HEK293 (cell line): ENCODE results near the gene TMEM239.

Experiments
- CTCF ChIA-PET: fragments of 350-600 bp; formaldehyde crosslinking; extraction: SDS; loops from one replicate; lab custom pipeline; 2021; ENCODE audit warnings: antibody characterized with exemption; lab: Yijun Ruan, JAX
- POLR2A ChIA-PET: fragments of 300-600 bp; formaldehyde crosslinking; extraction: SDS; loops from one replicate; lab custom pipeline; 2020; ENCODE audit warnings: antibody characterized with exemption, inconsistent platforms; lab: Yijun Ruan, JAX
- H3K27ac ChIP-seq: fragments of 200-500 bp; sonication (Bioruptor generic); 2 replicates; pipeline ENCODE4 v1.5.1; 2014; ENCODE audit warnings: low read depth, low read length, control low read depth, inconsistent platforms; ENCODE audit errors: extremely low read depth
- H3K36me3 ChIP-seq, 2 experiments: fragments of 200-500 bp in 1 of 2; sonication (Bioruptor generic) in 1 of 2; 1 replicate in 1 of 2; 2 replicates in 1 of 2; pipeline ENCODE4 v1.5.1; 2014 to 2017; ENCODE audit warnings: inconsistent platforms in 2 of 2, low read length in 2 of 2; ENCODE audit not compliant: control insufficient read depth in 2 of 2, insufficient read depth in 1 of 2
- H3K4me1 ChIP-seq: fragments of 200-500 bp; sonication (Bioruptor generic); 2 replicates; pipeline ENCODE4 v1.5.1; 2014; ENCODE audit warnings: mild to moderate bottlenecking, low read length, inconsistent platforms; ENCODE audit not compliant: control insufficient read depth, insufficient read depth
- H3K4me3 ChIP-seq: 2 replicates; pipeline ENCODE4 v1.5.1; 2011; ENCODE audit warnings: low read depth, mild to moderate bottlenecking, control low read depth, low read length, moderate library complexity
- H3K9me3 ChIP-seq: fragments of 200-500 bp; sonication (Bioruptor generic); 2 replicates; pipeline ENCODE4 v1.5.1; 2014; ENCODE audit warnings: low read depth, low read length, inconsistent platforms; ENCODE audit not compliant: control insufficient read depth, insufficient read depth
- PATZ1 ChIP-seq: fragments of 450-650 bp; formaldehyde crosslinking; IDR thresholded peaks from 2 replicates; pipeline ENCODE4 v1.5.1; 2016; ENCODE audit warnings: missing biosample characterization, missing genetic modification characterization
- REST ChIP-seq: fragments of 450-650 bp; formaldehyde crosslinking; IDR thresholded peaks from 2 replicates; pipeline ENCODE4 v1.5.1; 2016; ENCODE audit warnings: missing biosample characterization, missing genetic modification characterization
- SP2 ChIP-seq: fragments of 450-650 bp; formaldehyde crosslinking; IDR thresholded peaks from 2 replicates; pipeline ENCODE4 v1.5.1; 2016; ENCODE audit warnings: missing biosample characterization, missing genetic modification characterization
- ZBTB8A ChIP-seq: fragments of 450-650 bp; formaldehyde crosslinking; IDR thresholded peaks from 2 replicates; pipeline ENCODE4 v1.5.1; 2016; ENCODE audit warnings: missing biosample characterization, missing genetic modification characterization
- ZNF146 ChIP-seq: fragments of 450-650 bp; formaldehyde crosslinking; IDR thresholded peaks from 2 replicates; pipeline ENCODE4 v1.5.1; 2016; ENCODE audit warnings: missing biosample characterization, missing genetic modification characterization
- ZNF292 ChIP-seq: fragments of 450-650 bp; formaldehyde crosslinking; IDR thresholded peaks from 2 replicates; pipeline ENCODE4 v1.5.1; 2016; ENCODE audit warnings: low read depth, missing biosample characterization, missing genetic modification characterization, borderline replicate concordance
- ZNF398 ChIP-seq: fragments of 450-650 bp; formaldehyde crosslinking; IDR thresholded peaks from 2 replicates; pipeline ENCODE4 v1.5.1; 2017; ENCODE audit warnings: missing biosample characterization, missing genetic modification characterization
- ZNF555 ChIP-seq: fragments of 450-650 bp; formaldehyde crosslinking; conservative IDR thresholded peaks from 2 replicates; pipeline ENCODE4 v1.5.1; 2017; ENCODE audit warnings: missing biosample characterization, mild to moderate bottlenecking, missing genetic modification characterization, inconsistent platforms
- ZNF776 ChIP-seq: fragments of 450-650 bp; formaldehyde crosslinking; IDR thresholded peaks from 2 replicates; pipeline ENCODE4 v1.5.0; 2017; ENCODE audit warnings: missing biosample characterization, missing genetic modification characterization, borderline replicate concordance
- ZSCAN16 ChIP-seq: fragments of 450-650 bp; formaldehyde crosslinking; IDR thresholded peaks from 2 replicates; pipeline ENCODE4 v1.5.1; 2016; ENCODE audit warnings: missing biosample characterization, missing genetic modification characterization
- TF ChIP-seq, protein P1 (sequence below): fragments of 450-650 bp; formaldehyde crosslinking; optimal IDR thresholded peaks from 2 replicates; pipeline ENCODE3; 2016; ENCODE audit warnings: missing biosample characterization, mild to moderate bottlenecking, missing genetic modification characterization
- TF ChIP-seq, protein P2 (sequence below): fragments of 450-650 bp; formaldehyde crosslinking; conservative IDR thresholded peaks from 2 replicates; pipeline ENCODE4 v1.5.1; 2016; ENCODE audit warnings: low read depth, missing biosample characterization, missing genetic modification characterization
- TF ChIP-seq, protein P3 (sequence below): fragments of 450-650 bp; formaldehyde crosslinking; conservative IDR thresholded peaks from 2 replicates; pipeline ENCODE4 v1.5.1; 2016; ENCODE audit warnings: low read depth, missing biosample characterization, missing genetic modification characterization

The TMEM239 gene

GRCh38 chr20:2838170-2838797 is 22.1 kb downstream of the TMEM239 start:
- Histone ChIP-seq H3K9me3 (no peaks in the 10 kb centered on the region), H3K27ac (no peak overlapping the region), H3K4me3 (no peak overlapping the region), H3K36me3 (peaks cover 6 to 55% of the 10 kb centered on the region in 2 experiments; a peak in 2 of 3 replicates), H3K4me1 (peaks cover 6% of the 10 kb centered on the region; the same call in 1 of the 2 replicates)
- TF ChIP-seq ZNF776 (no peak), ZNF292 (no peak), ZNF146 (no peak), SP2 (tag by site-specific recombination) (no peak), REST (tag by site-specific recombination) (no peak), ZNF555 (no peak), ZNF398 (tag by site-specific recombination) (no peak), ZBTB8A (tag by site-specific recombination) (no peak), PATZ1 (tag by site-specific recombination) (no peak), ZSCAN16 (tag by site-specific recombination) (no peak)
- TF ChIP-seq, protein P1, sequence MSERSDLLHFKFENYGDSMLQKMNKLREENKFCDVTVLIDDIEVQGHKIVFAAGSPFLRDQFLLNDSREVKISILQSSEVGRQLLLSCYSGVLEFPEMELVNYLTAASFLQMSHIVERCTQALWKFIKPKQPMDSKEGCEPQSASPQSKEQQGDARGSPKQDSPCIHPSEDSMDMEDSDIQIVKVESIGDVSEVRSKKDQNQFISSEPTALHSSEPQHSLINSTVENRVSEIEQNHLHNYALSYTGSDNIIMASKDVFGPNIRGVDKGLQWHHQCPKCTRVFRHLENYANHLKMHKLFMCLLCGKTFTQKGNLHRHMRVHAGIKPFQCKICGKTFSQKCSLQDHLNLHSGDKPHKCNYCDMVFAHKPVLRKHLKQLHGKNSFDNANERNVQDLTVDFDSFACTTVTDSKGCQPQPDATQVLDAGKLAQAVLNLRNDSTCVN (tag by site-specific recombination): no peak
- TF ChIP-seq, protein P2, sequence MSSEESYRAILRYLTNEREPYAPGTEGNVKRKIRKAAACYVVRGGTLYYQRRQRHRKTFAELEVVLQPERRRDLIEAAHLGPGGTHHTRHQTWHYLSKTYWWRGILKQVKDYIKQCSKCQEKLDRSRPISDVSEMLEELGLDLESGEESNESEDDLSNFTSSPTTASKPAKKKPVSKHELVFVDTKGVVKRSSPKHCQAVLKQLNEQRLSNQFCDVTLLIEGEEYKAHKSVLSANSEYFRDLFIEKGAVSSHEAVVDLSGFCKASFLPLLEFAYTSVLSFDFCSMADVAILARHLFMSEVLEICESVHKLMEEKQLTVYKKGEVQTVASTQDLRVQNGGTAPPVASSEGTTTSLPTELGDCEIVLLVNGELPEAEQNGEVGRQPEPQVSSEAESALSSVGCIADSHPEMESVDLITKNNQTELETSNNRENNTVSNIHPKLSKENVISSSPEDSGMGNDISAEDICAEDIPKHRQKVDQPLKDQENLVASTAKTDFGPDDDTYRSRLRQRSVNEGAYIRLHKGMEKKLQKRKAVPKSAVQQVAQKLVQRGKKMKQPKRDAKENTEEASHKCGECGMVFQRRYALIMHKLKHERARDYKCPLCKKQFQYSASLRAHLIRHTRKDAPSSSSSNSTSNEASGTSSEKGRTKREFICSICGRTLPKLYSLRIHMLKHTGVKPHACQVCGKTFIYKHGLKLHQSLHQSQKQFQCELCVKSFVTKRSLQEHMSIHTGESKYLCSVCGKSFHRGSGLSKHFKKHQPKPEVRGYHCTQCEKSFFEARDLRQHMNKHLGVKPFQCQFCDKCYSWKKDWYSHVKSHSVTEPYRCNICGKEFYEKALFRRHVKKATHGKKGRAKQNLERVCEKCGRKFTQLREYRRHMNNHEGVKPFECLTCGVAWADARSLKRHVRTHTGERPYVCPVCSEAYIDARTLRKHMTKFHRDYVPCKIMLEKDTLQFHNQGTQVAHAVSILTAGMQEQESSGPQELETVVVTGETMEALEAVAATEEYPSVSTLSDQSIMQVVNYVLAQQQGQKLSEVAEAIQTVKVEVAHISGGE (tag by site-specific recombination): no peak
- TF ChIP-seq, protein P3, sequence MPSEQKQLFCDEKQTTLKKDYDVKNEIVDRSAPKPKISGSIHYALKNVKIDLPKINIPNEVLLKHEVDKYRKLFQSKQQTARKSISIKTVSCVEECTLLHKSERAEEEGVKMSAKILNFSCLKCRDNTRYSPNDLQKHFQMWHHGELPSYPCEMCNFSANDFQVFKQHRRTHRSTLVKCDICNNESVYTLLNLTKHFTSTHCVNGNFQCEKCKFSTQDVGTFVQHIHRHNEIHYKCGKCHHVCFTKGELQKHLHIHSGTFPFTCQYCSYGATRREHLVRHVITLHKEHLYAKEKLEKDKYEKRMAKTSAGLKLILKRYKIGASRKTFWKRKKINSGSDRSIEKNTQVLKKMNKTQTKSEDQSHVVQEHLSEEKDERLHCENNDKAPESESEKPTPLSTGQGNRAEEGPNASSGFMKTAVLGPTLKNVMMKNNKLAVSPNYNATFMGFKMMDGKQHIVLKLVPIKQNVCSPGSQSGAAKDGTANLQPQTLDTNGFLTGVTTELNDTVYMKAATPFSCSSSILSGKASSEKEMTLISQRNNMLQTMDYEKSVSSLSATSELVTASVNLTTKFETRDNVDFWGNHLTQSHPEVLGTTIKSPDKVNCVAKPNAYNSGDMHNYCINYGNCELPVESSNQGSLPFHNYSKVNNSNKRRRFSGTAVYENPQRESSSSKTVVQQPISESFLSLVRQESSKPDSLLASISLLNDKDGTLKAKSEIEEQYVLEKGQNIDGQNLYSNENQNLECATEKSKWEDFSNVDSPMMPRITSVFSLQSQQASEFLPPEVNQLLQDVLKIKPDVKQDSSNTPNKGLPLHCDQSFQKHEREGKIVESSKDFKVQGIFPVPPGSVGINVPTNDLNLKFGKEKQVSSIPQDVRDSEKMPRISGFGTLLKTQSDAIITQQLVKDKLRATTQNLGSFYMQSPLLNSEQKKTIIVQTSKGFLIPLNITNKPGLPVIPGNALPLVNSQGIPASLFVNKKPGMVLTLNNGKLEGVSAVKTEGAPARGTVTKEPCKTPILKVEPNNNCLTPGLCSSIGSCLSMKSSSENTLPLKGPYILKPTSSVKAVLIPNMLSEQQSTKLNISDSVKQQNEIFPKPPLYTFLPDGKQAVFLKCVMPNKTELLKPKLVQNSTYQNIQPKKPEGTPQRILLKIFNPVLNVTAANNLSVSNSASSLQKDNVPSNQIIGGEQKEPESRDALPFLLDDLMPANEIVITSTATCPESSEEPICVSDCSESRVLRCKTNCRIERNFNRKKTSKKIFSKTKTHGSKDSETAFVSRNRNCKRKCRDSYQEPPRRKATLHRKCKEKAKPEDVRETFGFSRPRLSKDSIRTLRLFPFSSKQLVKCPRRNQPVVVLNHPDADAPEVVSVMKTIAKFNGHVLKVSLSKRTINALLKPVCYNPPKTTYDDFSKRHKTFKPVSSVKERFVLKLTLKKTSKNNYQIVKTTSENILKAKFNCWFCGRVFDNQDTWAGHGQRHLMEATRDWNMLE: no peak
- POLR2A ChIA-PET: interaction anchor here (0.8 to 1.4 kb wide), 2 partner anchors 23 to 32 kb away, joined by 3 to 4 read pairs; partner anchors contain the start of gene C20orf141
- CTCF ChIA-PET: interaction anchor here (1.0 to 1.3 kb wide), 2 partner anchors 13 to 86 kb away, joined by 4 to 5 read pairs; no protein-coding TSS in a partner anchor
